ENCODE measurements around the gene CGNL1.

DNA sequence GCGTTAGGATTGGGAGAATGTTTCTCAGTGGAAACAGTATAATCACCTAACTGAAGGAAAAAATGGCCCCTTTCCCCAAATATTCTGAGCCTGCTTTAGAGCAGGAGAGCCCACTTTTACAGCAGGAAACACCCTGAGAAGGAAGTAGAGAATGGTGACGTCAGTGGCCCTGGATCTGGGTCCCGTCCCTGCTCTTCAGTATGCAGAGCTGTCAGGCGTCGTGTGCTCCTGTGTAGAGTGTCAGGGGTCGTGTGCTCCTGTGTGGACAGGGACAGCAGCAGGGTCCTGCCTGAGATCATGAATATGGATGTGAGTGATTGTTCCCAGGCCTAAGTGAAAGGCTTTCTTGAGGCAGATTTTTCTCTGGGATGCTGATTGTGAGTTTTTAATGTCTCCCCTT, 45.2 kb downstream of the CGNL1 start:
- TF ChIP-seq, protein P1, sequence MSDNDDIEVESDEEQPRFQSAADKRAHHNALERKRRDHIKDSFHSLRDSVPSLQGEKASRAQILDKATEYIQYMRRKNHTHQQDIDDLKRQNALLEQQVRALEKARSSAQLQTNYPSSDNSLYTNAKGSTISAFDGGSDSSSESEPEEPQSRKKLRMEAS (IDR thresholded peaks at IDR 0.05; ENCODE audit: low read depth) = no peak
- no peak for TF ChIP-seq EZH2phosphoT487 (IDR thresholded peaks at IDR 0.05; ENCODE audit: borderline replicate concordance, low read depth)
- no peak for TF ChIP-seq FOSL2 (IDR thresholded peaks at IDR 0.05; ENCODE audit: borderline replicate concordance, low read depth)
- TF ChIP-seq, protein P2, sequence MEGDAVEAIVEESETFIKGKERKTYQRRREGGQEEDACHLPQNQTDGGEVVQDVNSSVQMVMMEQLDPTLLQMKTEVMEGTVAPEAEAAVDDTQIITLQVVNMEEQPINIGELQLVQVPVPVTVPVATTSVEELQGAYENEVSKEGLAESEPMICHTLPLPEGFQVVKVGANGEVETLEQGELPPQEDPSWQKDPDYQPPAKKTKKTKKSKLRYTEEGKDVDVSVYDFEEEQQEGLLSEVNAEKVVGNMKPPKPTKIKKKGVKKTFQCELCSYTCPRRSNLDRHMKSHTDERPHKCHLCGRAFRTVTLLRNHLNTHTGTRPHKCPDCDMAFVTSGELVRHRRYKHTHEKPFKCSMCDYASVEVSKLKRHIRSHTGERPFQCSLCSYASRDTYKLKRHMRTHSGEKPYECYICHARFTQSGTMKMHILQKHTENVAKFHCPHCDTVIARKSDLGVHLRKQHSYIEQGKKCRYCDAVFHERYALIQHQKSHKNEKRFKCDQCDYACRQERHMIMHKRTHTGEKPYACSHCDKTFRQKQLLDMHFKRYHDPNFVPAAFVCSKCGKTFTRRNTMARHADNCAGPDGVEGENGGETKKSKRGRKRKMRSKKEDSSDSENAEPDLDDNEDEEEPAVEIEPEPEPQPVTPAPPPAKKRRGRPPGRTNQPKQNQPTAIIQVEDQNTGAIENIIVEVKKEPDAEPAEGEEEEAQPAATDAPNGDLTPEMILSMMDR (IDR thresholded peaks at IDR 0.05) = no peak
